HepG2 (cell line): ENCODE results near the gene VEPH1.

Experiments
- CREB1 ChIP-seq, 2 experiments: fragments of 450-650 bp in 1 of 2; IDR thresholded peaks; 2 replicates each; pipeline ENCODE4 v1.6.1; 2016 to 2017; ENCODE audit warnings: control low read depth in 1 of 2, mild to moderate bottlenecking in 1 of 2, missing compliant biosample characterization in 1 of 2, missing genetic modification characterization in 1 of 2
- CTCF ChIP-seq: sonication (generic); formaldehyde crosslinking; IDR thresholded peaks from 2 replicates; pipeline ENCODE4 v1.5.0; 2020; ENCODE audit warnings: mild to moderate bottlenecking, missing genetic modification reagents, moderate library complexity
- EP300 ChIP-seq, 3 experiments: sonication (generic) in 1 of 3; formaldehyde crosslinking in 1 of 3; IDR thresholded peaks; 2 replicates each; pipeline versions ENCODE4 v1.5.1 to v1.6.1; 2011 to 2020; ENCODE audit warnings: low read depth in 2 of 3, low read length in 2 of 3, borderline replicate concordance in 1 of 3, improper control_type of control experiment in 1 of 3, mild to moderate bottlenecking in 1 of 3, missing genetic modification reagents in 1 of 3, moderate library complexity in 1 of 3
- KDM1A ChIP-seq: IDR thresholded peaks from 2 replicates; pipeline ENCODE4 v1.6.1; 2016; ENCODE audit warnings: missing compliant biosample characterization
- KDM5A ChIP-seq: fragments of 200-600 bp; sonication (generic); IDR thresholded peaks from 2 replicates; pipeline ENCODE4 v1.7.0; 2018; ENCODE audit warnings: antibody characterized with exemption, mild to moderate bottlenecking, low read length, borderline replicate concordance
- PAX8 ChIP-seq: sonication (generic); formaldehyde crosslinking; IDR thresholded peaks from 2 replicates; pipeline ENCODE4 v1.8.0; 2022; ENCODE audit warnings: mild to moderate bottlenecking, missing genetic modification reagents, borderline replicate concordance
- RBM22 ChIP-seq: fragments of 200-400 bp; formaldehyde crosslinking; optimal IDR thresholded peaks from 2 replicates; pipeline ENCODE3; 2017; ENCODE audit warnings: mild to moderate bottlenecking, low read length, moderate library complexity
- SMAD1 ChIP-seq: sonication (generic); formaldehyde crosslinking; IDR thresholded peaks from 2 replicates; pipeline ENCODE4 v1.4.0; 2020; ENCODE audit warnings: missing genetic modification reagents, low read depth, mild to moderate bottlenecking, borderline replicate concordance
- STAG1 ChIP-seq: sonication (generic); formaldehyde crosslinking; IDR thresholded peaks from 2 replicates; pipeline ENCODE4 v1.4.0; 2020; ENCODE audit warnings: missing genetic modification reagents
- ZNF337 ChIP-seq: sonication (generic); formaldehyde crosslinking; IDR thresholded peaks from 2 replicates; pipeline ENCODE4 v1.5.1; 2020; ENCODE audit warnings: missing genetic modification reagents, low read depth, mild to moderate bottlenecking, borderline replicate concordance
- ZNF660 ChIP-seq: sonication (generic); formaldehyde crosslinking; IDR thresholded peaks from 2 replicates; pipeline ENCODE4 v1.5.1; 2020; ENCODE audit warnings: mild to moderate bottlenecking, low read depth, missing genetic modification reagents, borderline replicate concordance
- TF ChIP-seq, protein P1 (sequence below): sonication (generic); formaldehyde crosslinking; IDR thresholded peaks from 2 replicates; pipeline ENCODE4 v1.4.0; 2020; ENCODE audit warnings: mild to moderate bottlenecking, missing genetic modification reagents, borderline replicate concordance
- TF ChIP-seq, protein P2 (sequence below): sonication (generic); formaldehyde crosslinking; IDR thresholded peaks from 2 replicates; pipeline ENCODE4 v1.4.0; 2020; ENCODE audit warnings: missing genetic modification reagents, mild to moderate bottlenecking, borderline replicate concordance
- TF ChIP-seq, protein P3 (sequence below): sonication (generic); formaldehyde crosslinking; IDR thresholded peaks from 2 replicates; pipeline ENCODE4 v1.4.0; 2020; ENCODE audit warnings: missing genetic modification reagents, borderline replicate concordance

DNA sequence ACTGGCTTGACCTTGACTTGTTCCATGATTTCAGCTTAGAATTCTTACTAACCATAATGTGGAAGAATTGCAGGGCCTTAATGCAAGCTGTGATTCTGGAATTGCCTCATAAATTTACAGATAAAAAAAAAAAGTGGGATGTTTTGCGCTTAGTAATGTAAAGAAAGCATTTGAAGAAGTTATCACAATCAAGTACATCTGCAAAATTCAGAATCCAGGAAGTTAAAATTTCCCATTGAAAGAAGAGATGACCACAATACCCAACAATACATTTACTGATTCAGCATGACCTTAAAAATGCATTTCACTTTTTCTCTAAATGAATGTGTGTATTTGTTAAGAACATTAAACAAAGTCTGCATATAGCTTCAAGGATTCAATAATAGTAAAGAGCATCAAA is 278.2 kb downstream of the VEPH1 start:
- TF ChIP-seq KDM1A (CRISPR knock-in tag) (no peak), EP300 (IDR thresholded peaks at IDR 0.05; ENCODE audit: low read depth in 2 of 2, low read length in 2 of 2) (no peak), EP300 (CRISPR knock-in tag; IDR thresholded peaks at IDR 0.05; ENCODE audit: borderline replicate concordance) (no peak), SMAD1 (CRISPR knock-in tag) (no peak), CREB1 (IDR thresholded peaks at IDR 0.05) (no peak), CREB1 (CRISPR knock-in tag; IDR thresholded peaks at IDR 0.05) (no peak), PAX8 (no peak), RBM22 (no peak), CTCF (CRISPR knock-in tag) (no peak), KDM5A (no peak), ZNF337 (CRISPR knock-in tag) (no peak), ZNF660 (CRISPR knock-in tag) (no peak), STAG1 (CRISPR knock-in tag) (no peak)
- TF ChIP-seq, protein P1, sequence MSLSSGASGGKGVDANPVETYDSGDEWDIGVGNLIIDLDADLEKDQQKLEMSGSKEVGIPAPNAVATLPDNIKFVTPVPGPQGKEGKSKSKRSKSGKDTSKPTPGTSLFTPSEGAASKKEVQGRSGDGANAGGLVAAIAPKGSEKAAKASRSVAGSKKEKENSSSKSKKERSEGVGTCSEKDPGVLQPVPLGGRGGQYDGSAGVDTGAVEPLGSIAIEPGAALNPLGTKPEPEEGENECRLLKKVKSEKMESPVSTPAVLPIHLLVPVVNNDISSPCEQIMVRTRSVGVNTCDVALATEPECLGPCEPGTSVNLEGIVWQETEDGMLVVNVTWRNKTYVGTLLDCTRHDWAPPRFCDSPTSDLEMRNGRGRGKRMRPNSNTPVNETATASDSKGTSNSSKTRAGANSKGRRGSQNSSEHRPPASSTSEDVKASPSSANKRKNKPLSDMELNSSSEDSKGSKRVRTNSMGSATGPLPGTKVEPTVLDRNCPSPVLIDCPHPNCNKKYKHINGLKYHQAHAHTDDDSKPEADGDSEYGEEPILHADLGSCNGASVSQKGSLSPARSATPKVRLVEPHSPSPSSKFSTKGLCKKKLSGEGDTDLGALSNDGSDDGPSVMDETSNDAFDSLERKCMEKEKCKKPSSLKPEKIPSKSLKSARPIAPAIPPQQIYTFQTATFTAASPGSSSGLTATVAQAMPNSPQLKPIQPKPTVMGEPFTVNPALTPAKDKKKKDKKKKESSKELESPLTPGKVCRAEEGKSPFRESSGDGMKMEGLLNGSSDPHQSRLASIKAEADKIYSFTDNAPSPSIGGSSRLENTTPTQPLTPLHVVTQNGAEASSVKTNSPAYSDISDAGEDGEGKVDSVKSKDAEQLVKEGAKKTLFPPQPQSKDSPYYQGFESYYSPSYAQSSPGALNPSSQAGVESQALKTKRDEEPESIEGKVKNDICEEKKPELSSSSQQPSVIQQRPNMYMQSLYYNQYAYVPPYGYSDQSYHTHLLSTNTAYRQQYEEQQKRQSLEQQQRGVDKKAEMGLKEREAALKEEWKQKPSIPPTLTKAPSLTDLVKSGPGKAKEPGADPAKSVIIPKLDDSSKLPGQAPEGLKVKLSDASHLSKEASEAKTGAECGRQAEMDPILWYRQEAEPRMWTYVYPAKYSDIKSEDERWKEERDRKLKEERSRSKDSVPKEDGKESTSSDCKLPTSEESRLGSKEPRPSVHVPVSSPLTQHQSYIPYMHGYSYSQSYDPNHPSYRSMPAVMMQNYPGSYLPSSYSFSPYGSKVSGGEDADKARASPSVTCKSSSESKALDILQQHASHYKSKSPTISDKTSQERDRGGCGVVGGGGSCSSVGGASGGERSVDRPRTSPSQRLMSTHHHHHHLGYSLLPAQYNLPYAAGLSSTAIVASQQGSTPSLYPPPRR (CRISPR knock-in tag): no peak
- TF ChIP-seq, protein P2, sequence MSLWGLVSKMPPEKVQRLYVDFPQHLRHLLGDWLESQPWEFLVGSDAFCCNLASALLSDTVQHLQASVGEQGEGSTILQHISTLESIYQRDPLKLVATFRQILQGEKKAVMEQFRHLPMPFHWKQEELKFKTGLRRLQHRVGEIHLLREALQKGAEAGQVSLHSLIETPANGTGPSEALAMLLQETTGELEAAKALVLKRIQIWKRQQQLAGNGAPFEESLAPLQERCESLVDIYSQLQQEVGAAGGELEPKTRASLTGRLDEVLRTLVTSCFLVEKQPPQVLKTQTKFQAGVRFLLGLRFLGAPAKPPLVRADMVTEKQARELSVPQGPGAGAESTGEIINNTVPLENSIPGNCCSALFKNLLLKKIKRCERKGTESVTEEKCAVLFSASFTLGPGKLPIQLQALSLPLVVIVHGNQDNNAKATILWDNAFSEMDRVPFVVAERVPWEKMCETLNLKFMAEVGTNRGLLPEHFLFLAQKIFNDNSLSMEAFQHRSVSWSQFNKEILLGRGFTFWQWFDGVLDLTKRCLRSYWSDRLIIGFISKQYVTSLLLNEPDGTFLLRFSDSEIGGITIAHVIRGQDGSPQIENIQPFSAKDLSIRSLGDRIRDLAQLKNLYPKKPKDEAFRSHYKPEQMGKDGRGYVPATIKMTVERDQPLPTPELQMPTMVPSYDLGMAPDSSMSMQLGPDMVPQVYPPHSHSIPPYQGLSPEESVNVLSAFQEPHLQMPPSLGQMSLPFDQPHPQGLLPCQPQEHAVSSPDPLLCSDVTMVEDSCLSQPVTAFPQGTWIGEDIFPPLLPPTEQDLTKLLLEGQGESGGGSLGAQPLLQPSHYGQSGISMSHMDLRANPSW (CRISPR knock-in tag): no peak
- TF ChIP-seq, protein P3, sequence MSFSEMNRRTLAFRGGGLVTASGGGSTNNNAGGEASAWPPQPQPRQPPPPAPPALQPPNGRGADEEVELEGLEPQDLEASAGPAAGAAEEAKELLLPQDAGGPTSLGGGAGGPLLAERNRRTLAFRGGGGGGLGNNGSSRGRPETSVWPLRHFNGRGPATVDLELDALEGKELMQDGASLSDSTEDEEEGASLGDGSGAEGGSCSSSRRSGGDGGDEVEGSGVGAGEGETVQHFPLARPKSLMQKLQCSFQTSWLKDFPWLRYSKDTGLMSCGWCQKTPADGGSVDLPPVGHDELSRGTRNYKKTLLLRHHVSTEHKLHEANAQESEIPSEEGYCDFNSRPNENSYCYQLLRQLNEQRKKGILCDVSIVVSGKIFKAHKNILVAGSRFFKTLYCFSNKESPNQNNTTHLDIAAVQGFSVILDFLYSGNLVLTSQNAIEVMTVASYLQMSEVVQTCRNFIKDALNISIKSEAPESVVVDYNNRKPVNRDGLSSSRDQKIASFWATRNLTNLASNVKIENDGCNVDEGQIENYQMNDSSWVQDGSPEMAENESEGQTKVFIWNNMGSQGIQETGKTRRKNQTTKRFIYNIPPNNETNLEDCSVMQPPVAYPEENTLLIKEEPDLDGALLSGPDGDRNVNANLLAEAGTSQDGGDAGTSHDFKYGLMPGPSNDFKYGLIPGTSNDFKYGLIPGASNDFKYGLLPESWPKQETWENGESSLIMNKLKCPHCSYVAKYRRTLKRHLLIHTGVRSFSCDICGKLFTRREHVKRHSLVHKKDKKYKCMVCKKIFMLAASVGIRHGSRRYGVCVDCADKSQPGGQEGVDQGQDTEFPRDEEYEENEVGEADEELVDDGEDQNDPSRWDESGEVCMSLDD (CRISPR knock-in tag): no peak
